Measurements from ENCODE around the gene PLIN5. TPM values are rescaled to one million over a fixed set of nuclear protein-coding genes. Genes with fewer than 3 reads are reported as not detected.

The PLIN5 gene
- total RNA-seq, 1 experiment from 2014 or later: 3.9 TPM

GRCh38 chr19:4557971-4558941, 23.2 kb upstream of the PLIN5 start:
- no peak overlapping the region for H3K23ac ChIP-seq (ENCODE audit: insufficient read length, low read depth, low read length)
- DNase-seq: peak; percentile 71
- no peaks in the 10 kb centered on the region for H3K79me1 ChIP-seq (ENCODE audit: insufficient read depth, low read depth, low read length, poor library complexity, severe bottlenecking)
- no peaks in the 10 kb centered on the region for H3K27me3 ChIP-seq (ENCODE audit: insufficient read depth, low read length)
- H3K4me1 ChIP-seq (ENCODE audit: insufficient read depth, low read length): no peaks in the 10 kb centered on the region; the same call in 1 of the 2 replicates
- H4K5ac ChIP-seq (ENCODE audit: insufficient read length, low read depth, low read length): no peak overlapping the region
- no peak overlapping the region for H4K8ac ChIP-seq (replicated peaks; ENCODE audit: insufficient read length, low read depth, low read length)
- H4K91ac ChIP-seq (ENCODE audit: insufficient read length, low read depth, low read length): no peak overlapping the region
- no CpG with 5 or more reads among the region's 44 CpGs for WGBS (ENCODE audit: extremely low coverage, insufficient read length, low lambda C conversion rate)
- Mint-ChIP-seq H3K4me1 (peaks cover 9 to 18% of the 10 kb centered on the region in 2 experiments), H3K9me3 (no peaks in the 10 kb centered on the region; a peak in 1 of 5 replicates), H3K27me3 (ENCODE audit: low read depth) (peaks cover 2% of the 10 kb centered on the region; the same call in 1 of the 2 replicates), H3K4me3 (no peak overlapping the region), H3K36me3 (ENCODE audit: insufficient read depth in 1 of 3, low read depth in 3 of 3) (peaks cover 22 to 29% (median 24%) of the 10 kb centered on the region in 3 experiments), H3K27ac (no peak overlapping the region)
- peaks cover 6% of the 10 kb centered on the region for H4K20me1 ChIP-seq (ENCODE audit: control insufficient read depth, insufficient read depth, insufficient read length)
- H3K4ac ChIP-seq (ENCODE audit: low read depth, low read length): no peak overlapping the region
- H3T11ph ChIP-seq (ENCODE audit: low read length): no peak overlapping the region
- no peak overlapping the region for H2BK20ac ChIP-seq (ENCODE audit: low read depth, low read length, poor library complexity, severe bottlenecking)
- H2BK5ac ChIP-seq (ENCODE audit: insufficient read length, low read length): no peak overlapping the region
- H2AFZ ChIP-seq (ENCODE audit: low read length): no peak overlapping the region
- H3K56ac ChIP-seq (ENCODE audit: insufficient read length, low read depth, low read length): no peak overlapping the region
- H3K18ac ChIP-seq (ENCODE audit: insufficient read length, low read depth, low read length): no peak overlapping the region
- no peaks in the 10 kb centered on the region for H3K79me2 ChIP-seq (ENCODE audit: insufficient read depth, low read length)
- no peak overlapping the region for H3K9ac ChIP-seq (ENCODE audit: extremely low read depth, insufficient read length, low read length)
- H3K27ac ChIP-seq (ENCODE audit: insufficient read length, low read depth, low read length): no peak overlapping the region
- H3K4me2 ChIP-seq (ENCODE audit: insufficient read depth, insufficient read length, low read length): no peak overlapping the region
- TF ChIP-seq CTCF (conservative IDR thresholded peaks at IDR 0.05): peak; percentile 100
- no peak overlapping the region for H2BK120ac ChIP-seq (ENCODE audit: low read depth, low read length, poor library complexity, severe bottlenecking)
- no peak overlapping the region; the same call in 1 of the 2 replicates for H3K14ac ChIP-seq (ENCODE audit: insufficient read depth, low read length)
- no peak overlapping the region for H2BK15ac ChIP-seq (ENCODE audit: low read depth, low read length)
- no peaks in the 10 kb centered on the region for H3K23me2 ChIP-seq (ENCODE audit: insufficient read length, low read depth, low read length, poor library complexity, severe bottlenecking)
- H3K9me3 ChIP-seq (ENCODE audit: control insufficient read depth, low read depth, low read length): no peaks in the 10 kb centered on the region
- H2BK12ac ChIP-seq (ENCODE audit: insufficient read length, low read depth, low read length): no peak overlapping the region
- no peak overlapping the region for H2AK5ac ChIP-seq (ENCODE audit: insufficient read length, low read length)
